HEK293 (cell line): Measurements from ENCODE around the gene DDC.

Source experiments
- GLI4 ChIP-seq: fragments of 450-650 bp; formaldehyde crosslinking; IDR thresholded peaks from 2 replicates; pipeline ENCODE4 v1.5.1; 2016; ENCODE audit warnings: missing biosample characterization, missing genetic modification characterization
- OVOL3 ChIP-seq: fragments of 450-650 bp; formaldehyde crosslinking; IDR thresholded peaks from 2 replicates; pipeline ENCODE4 v1.5.1; 2016; ENCODE audit warnings: missing biosample characterization, missing genetic modification characterization
- PRDM1 ChIP-seq: fragments of 450-650 bp; formaldehyde crosslinking; IDR thresholded peaks from 2 replicates; pipeline ENCODE4; 2016; ENCODE audit warnings: missing biosample characterization, missing genetic modification characterization
- RBAK ChIP-seq: fragments of 450-650 bp; formaldehyde crosslinking; IDR thresholded peaks from 2 replicates; pipeline ENCODE4 v1.5.1; 2016; ENCODE audit warnings: missing biosample characterization, missing genetic modification characterization
- REPIN1 ChIP-seq: fragments of 450-650 bp; formaldehyde crosslinking; IDR thresholded peaks from 2 replicates; pipeline ENCODE4 v1.5.1; 2017; ENCODE audit warnings: missing biosample characterization, missing genetic modification characterization, low read depth
- ZEB2 ChIP-seq: fragments of 450-650 bp; formaldehyde crosslinking; IDR thresholded peaks from 2 replicates; pipeline ENCODE4 v1.5.1; 2016; ENCODE audit warnings: missing biosample characterization, missing genetic modification characterization
- ZNF10 ChIP-seq: fragments of 450-650 bp; formaldehyde crosslinking; IDR thresholded peaks from 2 replicates; pipeline ENCODE4 v1.5.1; 2017; ENCODE audit warnings: missing biosample characterization, missing genetic modification characterization
- ZNF223 ChIP-seq: fragments of 450-650 bp; formaldehyde crosslinking; IDR thresholded peaks from 2 replicates; pipeline ENCODE4 v1.5.1; 2016; ENCODE audit warnings: missing biosample characterization, missing genetic modification characterization
- ZNF544 ChIP-seq: fragments of 450-650 bp; formaldehyde crosslinking; IDR thresholded peaks from 2 replicates; pipeline ENCODE4 v1.5.0; 2017; ENCODE audit warnings: missing biosample characterization, missing genetic modification characterization
- TF ChIP-seq, protein P1 (sequence below): fragments of 450-650 bp; formaldehyde crosslinking; IDR thresholded peaks from 2 replicates; pipeline ENCODE4 v1.5.1; 2016; ENCODE audit warnings: missing biosample characterization, missing genetic modification characterization
- TF ChIP-seq, protein P2 (sequence below): fragments of 450-650 bp; formaldehyde crosslinking; IDR thresholded peaks from 2 replicates; pipeline ENCODE4 v1.5.1; 2016; ENCODE audit warnings: missing biosample characterization, missing genetic modification characterization
- TF ChIP-seq, protein P3 (sequence below): fragments of 450-650 bp; formaldehyde crosslinking; IDR thresholded peaks from 2 replicates; pipeline ENCODE4 v1.5.1; 2016; ENCODE audit warnings: missing biosample characterization, missing genetic modification characterization
- TF ChIP-seq, protein P4 (sequence below): fragments of 450-650 bp; formaldehyde crosslinking; IDR thresholded peaks from 2 replicates; pipeline ENCODE4 v1.5.1; 2016; ENCODE audit warnings: missing biosample characterization, missing genetic modification characterization, low read depth

DNA sequence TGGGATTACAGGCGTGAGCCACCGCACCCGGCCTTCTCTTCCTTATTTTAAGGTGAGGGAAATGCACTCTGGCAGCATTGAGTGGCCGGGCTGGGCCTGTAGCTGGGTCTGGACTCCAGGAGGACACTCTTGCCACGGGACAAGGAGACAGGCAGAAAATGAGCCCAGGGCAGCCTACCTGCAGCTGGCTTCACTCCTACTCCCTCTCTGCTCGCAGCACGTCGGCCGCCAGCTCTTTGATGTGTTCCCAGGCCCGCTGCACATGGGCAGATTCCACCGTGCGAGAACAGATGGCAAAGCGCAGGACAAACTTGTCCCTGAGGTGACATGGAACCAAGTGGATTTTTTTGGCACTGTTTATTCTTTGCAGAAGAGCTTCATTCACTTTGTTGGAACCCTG, 102.2 kb downstream of the DDC start:
- TF ChIP-seq, protein P1, sequence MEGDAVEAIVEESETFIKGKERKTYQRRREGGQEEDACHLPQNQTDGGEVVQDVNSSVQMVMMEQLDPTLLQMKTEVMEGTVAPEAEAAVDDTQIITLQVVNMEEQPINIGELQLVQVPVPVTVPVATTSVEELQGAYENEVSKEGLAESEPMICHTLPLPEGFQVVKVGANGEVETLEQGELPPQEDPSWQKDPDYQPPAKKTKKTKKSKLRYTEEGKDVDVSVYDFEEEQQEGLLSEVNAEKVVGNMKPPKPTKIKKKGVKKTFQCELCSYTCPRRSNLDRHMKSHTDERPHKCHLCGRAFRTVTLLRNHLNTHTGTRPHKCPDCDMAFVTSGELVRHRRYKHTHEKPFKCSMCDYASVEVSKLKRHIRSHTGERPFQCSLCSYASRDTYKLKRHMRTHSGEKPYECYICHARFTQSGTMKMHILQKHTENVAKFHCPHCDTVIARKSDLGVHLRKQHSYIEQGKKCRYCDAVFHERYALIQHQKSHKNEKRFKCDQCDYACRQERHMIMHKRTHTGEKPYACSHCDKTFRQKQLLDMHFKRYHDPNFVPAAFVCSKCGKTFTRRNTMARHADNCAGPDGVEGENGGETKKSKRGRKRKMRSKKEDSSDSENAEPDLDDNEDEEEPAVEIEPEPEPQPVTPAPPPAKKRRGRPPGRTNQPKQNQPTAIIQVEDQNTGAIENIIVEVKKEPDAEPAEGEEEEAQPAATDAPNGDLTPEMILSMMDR (tag by site-specific recombination): no peak
- no peak for TF ChIP-seq REPIN1
- TF ChIP-seq ZEB2 (tag by site-specific recombination): no peak
- TF ChIP-seq, protein P2, sequence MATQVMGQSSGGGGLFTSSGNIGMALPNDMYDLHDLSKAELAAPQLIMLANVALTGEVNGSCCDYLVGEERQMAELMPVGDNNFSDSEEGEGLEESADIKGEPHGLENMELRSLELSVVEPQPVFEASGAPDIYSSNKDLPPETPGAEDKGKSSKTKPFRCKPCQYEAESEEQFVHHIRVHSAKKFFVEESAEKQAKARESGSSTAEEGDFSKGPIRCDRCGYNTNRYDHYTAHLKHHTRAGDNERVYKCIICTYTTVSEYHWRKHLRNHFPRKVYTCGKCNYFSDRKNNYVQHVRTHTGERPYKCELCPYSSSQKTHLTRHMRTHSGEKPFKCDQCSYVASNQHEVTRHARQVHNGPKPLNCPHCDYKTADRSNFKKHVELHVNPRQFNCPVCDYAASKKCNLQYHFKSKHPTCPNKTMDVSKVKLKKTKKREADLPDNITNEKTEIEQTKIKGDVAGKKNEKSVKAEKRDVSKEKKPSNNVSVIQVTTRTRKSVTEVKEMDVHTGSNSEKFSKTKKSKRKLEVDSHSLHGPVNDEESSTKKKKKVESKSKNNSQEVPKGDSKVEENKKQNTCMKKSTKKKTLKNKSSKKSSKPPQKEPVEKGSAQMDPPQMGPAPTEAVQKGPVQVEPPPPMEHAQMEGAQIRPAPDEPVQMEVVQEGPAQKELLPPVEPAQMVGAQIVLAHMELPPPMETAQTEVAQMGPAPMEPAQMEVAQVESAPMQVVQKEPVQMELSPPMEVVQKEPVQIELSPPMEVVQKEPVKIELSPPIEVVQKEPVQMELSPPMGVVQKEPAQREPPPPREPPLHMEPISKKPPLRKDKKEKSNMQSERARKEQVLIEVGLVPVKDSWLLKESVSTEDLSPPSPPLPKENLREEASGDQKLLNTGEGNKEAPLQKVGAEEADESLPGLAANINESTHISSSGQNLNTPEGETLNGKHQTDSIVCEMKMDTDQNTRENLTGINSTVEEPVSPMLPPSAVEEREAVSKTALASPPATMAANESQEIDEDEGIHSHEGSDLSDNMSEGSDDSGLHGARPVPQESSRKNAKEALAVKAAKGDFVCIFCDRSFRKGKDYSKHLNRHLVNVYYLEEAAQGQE (tag by site-specific recombination): no peak
- no peak for TF ChIP-seq RBAK (tag by site-specific recombination)
- TF ChIP-seq OVOL3 (tag by site-specific recombination): no peak
- TF ChIP-seq, protein P3, sequence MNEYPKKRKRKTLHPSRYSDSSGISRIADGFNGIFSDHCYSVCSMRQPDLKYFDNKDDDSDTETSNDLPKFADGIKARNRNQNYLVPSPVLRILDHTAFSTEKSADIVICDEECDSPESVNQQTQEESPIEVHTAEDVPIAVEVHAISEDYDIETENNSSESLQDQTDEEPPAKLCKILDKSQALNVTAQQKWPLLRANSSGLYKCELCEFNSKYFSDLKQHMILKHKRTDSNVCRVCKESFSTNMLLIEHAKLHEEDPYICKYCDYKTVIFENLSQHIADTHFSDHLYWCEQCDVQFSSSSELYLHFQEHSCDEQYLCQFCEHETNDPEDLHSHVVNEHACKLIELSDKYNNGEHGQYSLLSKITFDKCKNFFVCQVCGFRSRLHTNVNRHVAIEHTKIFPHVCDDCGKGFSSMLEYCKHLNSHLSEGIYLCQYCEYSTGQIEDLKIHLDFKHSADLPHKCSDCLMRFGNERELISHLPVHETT (tag by site-specific recombination): no peak
- TF ChIP-seq, protein P4, sequence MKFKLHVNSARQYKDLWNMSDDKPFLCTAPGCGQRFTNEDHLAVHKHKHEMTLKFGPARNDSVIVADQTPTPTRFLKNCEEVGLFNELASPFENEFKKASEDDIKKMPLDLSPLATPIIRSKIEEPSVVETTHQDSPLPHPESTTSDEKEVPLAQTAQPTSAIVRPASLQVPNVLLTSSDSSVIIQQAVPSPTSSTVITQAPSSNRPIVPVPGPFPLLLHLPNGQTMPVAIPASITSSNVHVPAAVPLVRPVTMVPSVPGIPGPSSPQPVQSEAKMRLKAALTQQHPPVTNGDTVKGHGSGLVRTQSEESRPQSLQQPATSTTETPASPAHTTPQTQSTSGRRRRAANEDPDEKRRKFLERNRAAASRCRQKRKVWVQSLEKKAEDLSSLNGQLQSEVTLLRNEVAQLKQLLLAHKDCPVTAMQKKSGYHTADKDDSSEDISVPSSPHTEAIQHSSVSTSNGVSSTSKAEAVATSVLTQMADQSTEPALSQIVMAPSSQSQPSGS: no peak
- TF ChIP-seq ZNF10 (tag by site-specific recombination): no peak
- TF ChIP-seq ZNF223 (tag by site-specific recombination): no peak
- no peak for TF ChIP-seq PRDM1 (tag by site-specific recombination)
- TF ChIP-seq ZNF544 (tag by site-specific recombination): no peak
- no peak for TF ChIP-seq GLI4 (tag by site-specific recombination)
